HCT116 (cell line): Measurements from ENCODE around the gene STK32B. TPM values are rescaled to one million over a fixed set of nuclear protein-coding genes. Genes with fewer than 3 reads are reported as not detected.

Experiments used
- ATAC-seq: fragments of 200-7000 bp; cut with Tn5 transposase; 2 replicates; pipeline ENCODE4 v1.9.1; 2020; ENCODE audit warnings: mild to moderate bottlenecking, moderate library complexity
- BruUV-seq: library from RNA; stranded (reverse); fragments of 400-500 nt; replicated peaks from 2 replicates; lab custom pipeline; 2021; lab: Mats Ljungman, UMichigan
- CTCF ChIA-PET: fragments of 300-600 bp; sonication (Branson Sonifier 250); formaldehyde crosslinking; loops from one replicate; lab custom pipeline; 2021; ENCODE audit warnings: antibody characterized with exemption; lab: Charles Lee
- POLR2A ChIA-PET: fragments of 300-600, 350-600 bp; sonication (Branson Sonifier 250); formaldehyde crosslinking; loops from one replicate; lab custom pipeline; 2021; ENCODE audit warnings: antibody characterized with exemption; lab: Charles Lee
- RAD21 ChIA-PET, 2 experiments: fragments of 300-600 bp; sonication (Branson Sonifier 250); formaldehyde crosslinking; loops; one replicate each; lab custom pipeline; 2023; ENCODE audit warnings: low total read pairs in 2 of 2; ENCODE audit not compliant: uncharacterized antibody in 2 of 2, unreplicated experiment in 2 of 2, low non-redundant PET in 1 of 2; lab: Charles Lee
- DNase-seq: peaks from one replicate; pipeline ENCODE4 v3.0.0-alpha.2; 2010; ENCODE audit warnings: low read depth, low spot score
- H2AFZ ChIP-seq: fragments of 200-600 bp; shearing (Covaris generic), sonication (generic); 2 replicates; pipeline ENCODE4 v1.6.1; 2017; ENCODE audit warnings: low read depth, mixed run types, mixed read lengths, antibody characterized with exemption, low read length; ENCODE audit not compliant: poor library complexity, severe bottlenecking
- H3K27ac ChIP-seq: 2 replicates; pipeline ENCODE4 v1.5.1; 2012; ENCODE audit warnings: low read depth, low read length
- H3K27me3 ChIP-seq: fragments of 200-600 bp; sonication (generic); 2 replicates; pipeline ENCODE4 v1.6.1; 2016; ENCODE audit warnings: mixed run types, low read length, mixed read lengths; ENCODE audit not compliant: insufficient read depth
- H3K36me3 ChIP-seq, 2 experiments: fragments of 200-500 bp in 1 of 2; fragments of 200-600 bp in 1 of 2; sonication (Bioruptor generic) in 1 of 2; sonication (generic) in 1 of 2; 2 replicates each; pipeline versions ENCODE4 v1.5.1 to v1.6.1; 2014 to 2016; ENCODE audit warnings: low read length in 2 of 2, inconsistent platforms in 1 of 2, mixed read lengths in 1 of 2, mixed run types in 1 of 2; ENCODE audit not compliant: insufficient read depth in 2 of 2, control insufficient read depth in 1 of 2
- H3K4me1 ChIP-seq, 2 experiments: fragments of 200-600 bp in 1 of 2; sonication (generic) in 1 of 2; 2 replicates each; pipeline versions ENCODE4 v1.5.1 to v1.6.1; 2012 to 2017; ENCODE audit warnings: low read length in 2 of 2, inconsistent platforms in 1 of 2, mild to moderate bottlenecking in 1 of 2, mixed read lengths in 1 of 2, mixed run types in 1 of 2, moderate library complexity in 1 of 2; ENCODE audit not compliant: insufficient read depth in 2 of 2, control insufficient read depth in 1 of 2
- H3K4me2 ChIP-seq: fragments of 200-600 bp; sonication (generic); 2 replicates; pipeline ENCODE4 v1.6.1; 2017; ENCODE audit warnings: mixed run types, low read length, mixed read lengths
- H3K4me3 ChIP-seq, 2 experiments: fragments of 200-600 bp in 1 of 2; sonication (generic) in 1 of 2; replicated peaks in 1 of 2; 2 replicates each; pipeline ENCODE4 v1.5.1; 2011 to 2016; ENCODE audit warnings: low read length in 2 of 2, control low read depth in 1 of 2, low read depth in 1 of 2, mild to moderate bottlenecking in 1 of 2, mixed read lengths in 1 of 2, mixed run types in 1 of 2
- H3K79me2 ChIP-seq: fragments of 200-600 bp; sonication (generic); 2 replicates; pipeline ENCODE4 v1.6.1; 2017; ENCODE audit warnings: mild to moderate bottlenecking, mixed run types, low read length, moderate library complexity, mixed read lengths; ENCODE audit not compliant: insufficient read depth
- H3K9ac ChIP-seq: fragments of 200-600 bp; sonication (generic); 2 replicates; pipeline ENCODE4 v1.6.1; 2016; ENCODE audit warnings: low read length, mixed read lengths
- H3K9me2 ChIP-seq: fragments of 200-600 bp; sonication (generic), shearing (Covaris generic); 2 replicates; pipeline ENCODE4 v1.6.1; 2017; ENCODE audit warnings: mixed run types, mild to moderate bottlenecking, moderate library complexity; ENCODE audit not compliant: insufficient read depth
- H3K9me3 ChIP-seq, 2 experiments: fragments of 200-500 bp in 1 of 2; fragments of 200-600 bp in 1 of 2; sonication (Bioruptor generic) in 1 of 2; sonication (generic) in 1 of 2; 2 replicates each; pipeline ENCODE4 v1.6.1; 2014 to 2017; ENCODE audit warnings: low read length in 2 of 2, mixed read lengths in 2 of 2, inconsistent platforms in 1 of 2, low read depth in 1 of 2, mild to moderate bottlenecking in 1 of 2, mixed run types in 1 of 2, moderate library complexity in 1 of 2; ENCODE audit not compliant: control insufficient read depth in 1 of 2, insufficient read depth in 1 of 2
- H4K20me1 ChIP-seq: fragments of 200-600 bp; sonication (generic), shearing (Covaris generic); 2 replicates; pipeline ENCODE4 v1.6.1; 2017; ENCODE audit warnings: mixed run types, mild to moderate bottlenecking, moderate library complexity; ENCODE audit not compliant: insufficient read depth
- ATF3 ChIP-seq: IDR thresholded peaks from 2 replicates; pipeline ENCODE4 v1.6.1; 2012
- ELF1 ChIP-seq: IDR thresholded peaks from 2 replicates; pipeline ENCODE4 v1.6.1; 2012; ENCODE audit warnings: low read depth, borderline replicate concordance
- EZH2phosphoT487 ChIP-seq: fragments of 200-600 bp; IDR thresholded peaks from 2 replicates; pipeline ENCODE4 v1.6.1; 2018; ENCODE audit warnings: antibody characterized with exemption, borderline replicate concordance
- JUND ChIP-seq: IDR thresholded peaks from 2 replicates; pipeline ENCODE4 v1.6.1; 2012
- MAX ChIP-seq: IDR thresholded peaks from 2 replicates; pipeline ENCODE4 v1.6.1; 2012
- POLR2A ChIP-seq: IDR thresholded peaks from 2 replicates; pipeline ENCODE4 v1.7.0; 2011; ENCODE audit warnings: borderline replicate concordance; ENCODE audit not compliant: insufficient read depth, insufficient read length; ENCODE audit errors: extremely low read depth
- POLR2AphosphoS5 ChIP-seq: IDR thresholded peaks from 2 replicates; pipeline ENCODE4 v1.6.1; 2011; ENCODE audit warnings: mild to moderate bottlenecking, low read depth, low read length, moderate library complexity
- RAD21 ChIP-seq: IDR thresholded peaks from 2 replicates; pipeline ENCODE4 v1.6.1; 2012; ENCODE audit warnings: low read depth, mild to moderate bottlenecking
- SP1 ChIP-seq: IDR thresholded peaks from 2 replicates; pipeline ENCODE4 v1.6.1; 2012; ENCODE audit warnings: low read depth
- ZBTB33 ChIP-seq: IDR thresholded peaks from 2 replicates; pipeline ENCODE4 v1.6.1; 2011; ENCODE audit warnings: mild to moderate bottlenecking, low read length, moderate library complexity; ENCODE audit not compliant: insufficient replicate concordance; ENCODE audit errors: extremely low read depth
- ZNF274 ChIP-seq: fragments of 200-500 bp; sonication (Bioruptor generic); IDR thresholded peaks from 2 replicates; pipeline ENCODE4 v1.6.1; 2014; ENCODE audit warnings: mild to moderate bottlenecking, low read depth, low read length, inconsistent platforms
- intact Hi-C: fragments of 100-400 bp; cut with micrococcal nuclease; formaldehyde crosslinking; loops from 2 replicates; pipeline ENCODE4 v1.10.0; 2022
- total RNA-seq: library from RNA; stranded (reverse); gene quantifications from one replicate; pipeline ENCODE4 v1.2.1, GENCODE V29; 2021; ENCODE audit not compliant: unreplicated experiment

STK32B gene
- total RNA-seq, 1 experiment from 2014 or later: not detected

GRCh38 chr4:5330339-5330989, 279.2 kb downstream of the STK32B start:
- no peaks in the 10 kb centered on the region for H3K9me2 ChIP-seq
- H3K4me2 ChIP-seq: no peak overlapping the region
- H3K4me1 ChIP-seq: no peaks in the 10 kb centered on the region
- 0 out of 2 replicates have a peak, but pooled peaks cover 4% of the 10 kb centered on the region for H3K27me3 ChIP-seq
- no TSS peak for BruUV-seq
- intact Hi-C loops: no loop called here
- no peaks in the 10 kb centered on the region for H3K9me3 ChIP-seq
- ATAC-seq (no peak), DNase-seq (no peak)
- no peak overlapping the region for H3K9ac ChIP-seq
- no peak overlapping the region for H3K27ac ChIP-seq
- ChIA-PET RAD21 (no interaction called here), POLR2A (no interaction called here), CTCF (no interaction called here)
- H3K4me3 ChIP-seq: no peak overlapping the region
- H3K36me3 ChIP-seq: no peaks in the 10 kb centered on the region
- no peaks in the 10 kb centered on the region for H3K79me2 ChIP-seq
- H4K20me1 ChIP-seq: no peaks in the 10 kb centered on the region
- no peak overlapping the region for H2AFZ ChIP-seq
- TF ChIP-seq EZH2phosphoT487 (no peak), RAD21 (no peak), ELF1 (no peak), JUND (no peak), SP1 (no peak), ZNF274 (no peak), ZBTB33 (no peak), POLR2AphosphoS5 (no peak), ATF3 (no peak), MAX (no peak), POLR2A (no peak)
- TF ChIP-seq, all 23 proteins: peak for 0
